Measurements from ENCODE around the gene FARP2. TPM values are rescaled to one million over a fixed set of nuclear protein-coding genes. Genes with fewer than 3 reads are reported as not detected.

Gene FARP2
- total RNA-seq, 4 donors from 2014 or later = 96.5 to 164 (median 136) TPM

- peak overlapping the region; percentile 30 to 59 (median 42) for H3K27ac ChIP-seq
- peaks cover 0 to 19% (median 8%) of the 10 kb centered on the region in 4 donors for H3K4me1 ChIP-seq
- no peaks in the 10 kb centered on the region for H3K27me3 ChIP-seq
- in situ Hi-C loops (cut with MboI; ENCODE audit: low pct_ligation_motif_present in 1 of 4, low pct_unique_long_range_greater_than_20kb in 1 of 4, low sequenced_read_pairs in 3 of 4) (no loop called here), intact Hi-C loops (cut with DNase I; ENCODE audit: low total_unique reads) (no loop called here)
- peak; percentile 28 for DNase-seq
- peaks cover 0 to 65% (median 28%) of the 10 kb centered on the region in 4 donors for H3K36me3 ChIP-seq
- H3K4me3 ChIP-seq = no peak overlapping the region
- TF ChIP-seq POLR2AphosphoS5 (IDR thresholded peaks at IDR 0.05) = no peak
- TF ChIP-seq CTCF (IDR thresholded peaks at IDR 0.05) = no peak
- TF ChIP-seq EP300 (IDR thresholded peaks at IDR 0.05; ENCODE audit: low read depth) = no peak
- TF ChIP-seq POLR2A (IDR thresholded peaks at IDR 0.05) = no peak
- WGBS, 2 donors (ENCODE audit: low coverage in 1 of 2) = 82 to 85% methylated on average over 3 of the region's 3 CpGs
- no peaks in the 10 kb centered on the region for H3K9me3 ChIP-seq
Observed at GRCh38 chr2:241340631-241341163, 15.4 kb upstream of the FARP2 start.

DNA sequence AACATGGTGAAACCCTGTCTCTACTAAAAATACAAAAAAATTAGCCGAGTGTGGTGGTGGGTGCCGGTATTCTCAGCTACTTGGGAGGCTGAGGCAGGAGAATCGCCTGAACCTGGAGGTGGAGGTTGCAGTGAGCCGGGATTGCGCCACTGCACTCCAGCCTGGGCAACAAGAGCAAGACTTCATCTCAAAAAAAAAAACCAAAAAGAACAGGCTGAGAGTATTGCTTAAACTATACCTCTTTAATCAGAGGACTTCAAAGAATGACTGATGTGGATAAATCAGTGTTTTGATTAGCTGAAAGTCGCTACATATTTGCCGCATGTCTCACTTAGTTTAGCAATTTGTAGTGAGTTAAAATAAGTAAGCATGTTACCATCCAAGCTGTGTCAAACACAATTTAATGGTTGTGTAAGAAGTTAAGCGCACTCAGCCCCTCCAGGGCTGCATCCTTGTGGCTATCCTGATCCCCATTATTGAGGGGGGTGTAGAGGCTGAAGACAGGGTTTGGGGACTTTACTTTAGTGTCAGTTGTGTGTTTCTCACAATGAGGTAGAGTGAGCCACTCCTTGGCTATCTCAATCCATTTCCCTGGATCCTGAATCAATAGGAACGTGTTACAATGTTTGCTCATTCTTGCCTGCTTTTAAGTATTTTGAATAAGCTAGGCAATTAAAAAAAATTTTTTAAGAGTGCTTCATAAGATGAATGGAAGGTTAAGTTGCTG, 11.0 kb upstream of the FARP2 start:
- Histone ChIP-seq H3K27ac (no peak overlapping the region), H3K36me3 (peaks cover 0 to 74% (median 36%) of the 10 kb centered on the region in 4 donors), H3K9me3 (no peaks in the 10 kb centered on the region), H3K4me1 (peaks cover 0 to 12% (median 6%) of the 10 kb centered on the region in 4 donors), H3K27me3 (no peaks in the 10 kb centered on the region), H3K4me3 (no peak overlapping the region)
- in situ Hi-C loops (cut with MboI; ENCODE audit: low pct_ligation_motif_present in 1 of 4, low pct_unique_long_range_greater_than_20kb in 1 of 4, low sequenced_read_pairs in 3 of 4) (no loop called here), intact Hi-C loops (cut with DNase I; ENCODE audit: low total_unique reads) (no loop called here)
- no peak for TF ChIP-seq POLR2AphosphoS5 (IDR thresholded peaks at IDR 0.05)
- TF ChIP-seq CTCF (IDR thresholded peaks at IDR 0.05) = no peak
- no peak for TF ChIP-seq EP300 (IDR thresholded peaks at IDR 0.05; ENCODE audit: low read depth)
- no peak for TF ChIP-seq POLR2A (IDR thresholded peaks at IDR 0.05)
- DNase-seq = no peak
- WGBS, 2 donors (ENCODE audit: low coverage in 1 of 2) = 93 to 95% methylated on average over 9 of the region's 9 CpGs

DNA sequence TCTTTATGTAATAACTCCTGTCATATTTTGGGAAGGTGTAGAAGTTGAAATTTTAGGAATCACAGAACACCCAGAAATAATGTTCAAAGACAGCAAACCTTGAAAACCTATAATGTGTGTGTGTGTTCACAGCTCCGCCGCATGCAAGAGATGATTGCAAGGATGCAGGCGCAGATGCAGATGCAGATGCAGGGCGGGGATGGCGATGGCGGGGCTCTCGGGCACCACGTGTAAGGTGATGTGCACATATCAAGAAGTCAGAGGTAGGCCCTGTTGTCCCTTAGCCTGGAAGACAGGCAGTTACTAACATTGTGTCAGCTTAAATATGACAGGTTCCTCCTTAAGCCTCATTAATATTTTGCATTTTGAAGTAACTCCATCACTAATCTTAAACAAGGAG, 6.1 kb upstream of the FARP2 start:
- H3K9me3 ChIP-seq = no peaks in the 10 kb centered on the region
- in situ Hi-C loops (cut with MboI; ENCODE audit: low pct_ligation_motif_present in 1 of 4, low pct_unique_long_range_greater_than_20kb in 1 of 4, low sequenced_read_pairs in 3 of 4) = no loop called here
- DNase-seq = no peak
- H3K36me3 ChIP-seq = peaks cover 0 to 63% (median 23%) of the 10 kb centered on the region in 4 donors
- H3K27ac ChIP-seq = peak overlapping the region in 1 of 4 donors; percentile 74
- intact Hi-C loops (cut with DNase I; ENCODE audit: low total_unique reads) = no loop called here
- H3K4me1 ChIP-seq = peaks cover 0 to 50% (median 20%) of the 10 kb centered on the region in 4 donors
- TF ChIP-seq POLR2A (IDR thresholded peaks at IDR 0.05) (no peak), EP300 (IDR thresholded peaks at IDR 0.05; ENCODE audit: low read depth) (no peak), POLR2AphosphoS5 (IDR thresholded peaks at IDR 0.05) (no peak)
- H3K4me3 ChIP-seq = no peak overlapping the region
- 90 to 98% methylated on average over 8 of the region's 8 CpGs for WGBS, 2 donors (ENCODE audit: low coverage in 1 of 2)
- no peaks in the 10 kb centered on the region for H3K27me3 ChIP-seq

GRCh38 chr2:241350530-241350877, 5.6 kb upstream of the FARP2 start:
- intact Hi-C loops (cut with DNase I; ENCODE audit: low total_unique reads) = no loop called here
- Histone ChIP-seq H3K36me3 (peaks cover 0 to 63% (median 22%) of the 10 kb centered on the region in 4 donors), H3K4me1 (peaks cover 0 to 53% (median 23%) of the 10 kb centered on the region in 4 donors), H3K9me3 (no peaks in the 10 kb centered on the region), H3K27ac (peak overlapping the region; percentile 62 to 81 (median 70)), H3K4me3 (no peak overlapping the region), H3K27me3 (no peaks in the 10 kb centered on the region)
- 70 to 75% methylated on average over 2 of the region's 2 CpGs for whole genome bisulfite sequencing, 2 donors (ENCODE audit: low coverage in 1 of 2)
- in situ Hi-C loops (cut with MboI; ENCODE audit: low pct_ligation_motif_present in 1 of 4, low pct_unique_long_range_greater_than_20kb in 1 of 4, low sequenced_read_pairs in 3 of 4) = no loop called here
- TF ChIP-seq POLR2A (IDR thresholded peaks at IDR 0.05) (no peak), CTCF (IDR thresholded peaks at IDR 0.05) (no peak), POLR2AphosphoS5 (IDR thresholded peaks at IDR 0.05) (no peak), EP300 (IDR thresholded peaks at IDR 0.05; ENCODE audit: low read depth) (no peak)
- DNase-seq = no peak
